Stimulated activated CD8-positive, alpha-beta memory T cell treated with anti-CD3 and anti-CD28 coated beads, Interleukin-4, amount 100 ng/mL, for 1 hour (primary cell): ENCODE data around the gene CYTH2.
A peak's percentile ranks its signal among the peaks of the same experiment; 100 is the strongest.
"Not testable (repeated sequence)": the region's sequence is repeated elsewhere in the genome, so short reads cannot be mapped to it uniquely, and the experiment has no call there.

Source experiments
- DNase-seq, 2 donors: peaks; one replicate each; pipeline ENCODE4 v3.0.0-alpha.2; 2020; ENCODE audit warnings: low read depth in 2 of 2, low spot score in 1 of 2

The CYTH2 gene

GRCh38 chr19:48477067-48477685, 8.0 kb downstream of the CYTH2 start:
- no peak for DNase-seq

- DNase-seq = no peak
Observed at GRCh38 chr19:48477698-48478338, 8.6 kb downstream of the CYTH2 start.

- DNase-seq = no peak
Observed at GRCh38 chr19:48478339-48479256, 9.4 kb downstream of the CYTH2 start.

GRCh38 chr19:48479686-48480085, 10.5 kb downstream of the CYTH2 start:
- no peak for DNase-seq

DNA sequence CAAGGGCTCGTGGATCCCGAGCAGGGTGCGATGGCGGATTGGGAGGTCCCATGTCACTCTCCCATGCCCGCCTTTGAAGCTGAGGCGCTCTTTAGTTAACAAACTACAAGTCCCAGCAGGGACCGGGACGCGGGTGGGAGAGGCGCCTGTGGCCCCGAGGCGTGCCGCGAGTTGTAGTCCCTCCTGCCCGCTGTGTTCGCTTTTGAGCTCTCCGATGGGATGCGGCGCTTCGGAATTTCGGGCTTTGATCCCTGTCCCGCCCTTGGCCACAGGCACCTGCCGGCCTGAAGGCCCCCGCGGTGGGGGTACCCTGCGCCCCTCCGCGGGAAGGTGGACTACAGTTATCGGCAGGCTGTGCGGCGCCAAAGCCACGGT, 11.0 kb downstream of the CYTH2 start:
- no peak for DNase-seq

GRCh38 chr19:48480558-48481500, 11.7 kb downstream of the CYTH2 start:
- DNase-seq = peak in 1 of 2 donors; percentile 23

- DNase-seq = no peak
Observed at GRCh38 chr19:48481846-48482639, 12.9 kb downstream of the CYTH2 start.

- DNase-seq = no peak
Observed at GRCh38 chr19:48483301-48483700, 14.1 kb downstream of the CYTH2 start.

DNA sequence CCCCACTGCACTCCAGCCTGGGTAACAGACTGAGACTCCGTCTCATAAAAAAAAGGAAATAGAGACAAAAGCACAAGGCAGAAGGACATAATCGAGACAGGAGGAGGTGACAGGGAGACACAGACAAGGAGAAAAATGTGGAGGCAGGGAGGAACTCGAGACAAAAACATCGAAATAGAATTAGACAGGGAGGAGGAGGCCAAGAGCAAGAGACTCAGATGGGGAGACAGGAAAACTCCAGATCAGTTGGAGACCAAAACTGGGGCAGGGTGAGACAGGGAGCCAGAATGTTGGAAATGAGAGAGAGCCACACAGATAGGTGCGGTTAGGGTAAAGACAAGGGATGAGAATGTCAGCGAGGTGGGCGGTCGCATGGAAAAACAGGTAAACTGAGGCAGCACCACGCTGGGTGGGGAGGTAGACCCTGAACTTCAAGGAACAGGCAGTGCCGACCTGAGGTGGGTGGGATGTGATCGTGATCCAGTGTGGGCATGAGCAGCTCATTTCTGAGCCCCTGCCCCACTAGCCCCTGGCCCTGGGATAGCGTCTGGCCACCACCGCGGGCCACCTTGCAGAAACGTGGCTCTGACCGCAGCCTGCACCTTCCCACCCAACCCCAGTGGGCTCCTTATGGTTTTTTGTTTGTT, 15.2 kb downstream of the CYTH2 start:
- no peak for DNase-seq

GRCh38 chr19:48484931-48485612, 15.9 kb downstream of the CYTH2 start:
- DNase-seq = no peak

DNA sequence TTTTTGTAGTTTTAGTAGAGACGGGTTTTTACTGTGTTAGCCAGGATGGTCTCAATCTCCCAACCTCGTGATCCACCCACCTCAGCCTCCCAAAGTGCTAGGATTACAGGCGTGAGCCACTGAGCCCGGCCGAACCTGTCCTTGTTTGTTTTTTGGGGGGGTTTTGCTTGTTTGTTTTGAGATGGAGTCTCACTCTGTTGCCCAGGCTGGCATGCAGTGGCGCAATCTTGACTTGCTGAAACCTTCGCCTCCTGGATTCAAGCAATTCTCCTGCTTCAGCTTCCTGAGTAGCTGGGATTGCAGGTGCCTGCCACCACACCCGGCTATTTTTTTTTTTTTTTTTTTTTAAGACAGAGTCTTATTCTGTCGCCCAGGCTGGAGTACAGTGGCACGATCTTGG, 17.5 kb downstream of the CYTH2 start:
- not testable (repeated sequence) for DNase-seq

- DNase-seq = no peak
Observed at GRCh38 chr19:48487544-48487943, 18.4 kb downstream of the CYTH2 start.

DNA sequence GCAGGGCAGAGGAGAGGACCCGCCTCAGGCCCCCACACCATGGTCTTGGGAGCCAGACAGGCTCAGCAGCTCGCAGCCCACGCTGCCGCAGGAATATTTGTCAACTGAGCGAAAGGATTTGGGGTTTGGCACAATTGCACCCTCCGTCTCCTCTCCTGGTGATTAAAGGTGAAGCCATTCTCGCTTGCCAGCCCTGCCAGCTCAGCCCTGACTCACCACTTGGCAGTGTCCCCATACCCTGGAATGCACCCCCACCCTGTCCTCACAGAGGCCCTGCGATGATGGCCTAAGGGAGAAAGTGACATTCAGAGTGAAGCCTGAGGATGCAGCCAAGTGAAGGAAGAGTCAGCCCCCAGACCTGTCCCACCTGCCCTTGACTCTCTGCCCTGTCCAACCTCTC, 18.8 kb downstream of the CYTH2 start:
- no peak for DNase-seq

DNA sequence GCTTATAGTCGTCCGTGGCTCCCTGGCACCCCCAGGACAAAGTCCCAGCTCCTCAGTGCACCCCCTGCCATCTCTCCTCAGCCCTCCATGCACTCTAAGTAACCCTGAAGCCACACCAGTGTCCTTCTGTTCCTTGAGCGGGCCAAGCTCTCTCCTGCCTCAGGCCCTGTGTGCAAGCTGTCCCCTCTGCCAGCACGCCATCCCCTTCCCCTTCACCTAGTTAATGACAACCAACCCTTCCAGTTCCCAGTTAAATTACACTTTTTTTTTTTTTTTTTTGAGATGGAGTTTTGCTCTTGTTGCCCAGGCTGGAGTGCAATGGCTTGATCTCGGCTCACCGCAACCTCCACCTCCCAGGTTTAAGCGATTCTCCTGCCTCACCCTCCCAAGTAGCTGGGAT, 19.3 kb downstream of the CYTH2 start:
- not testable (repeated sequence) for DNase-seq

GRCh38 chr19:48489608-48490216, 20.5 kb downstream of the CYTH2 start:
- DNase-seq = peak; percentile 50 to 61

DNA sequence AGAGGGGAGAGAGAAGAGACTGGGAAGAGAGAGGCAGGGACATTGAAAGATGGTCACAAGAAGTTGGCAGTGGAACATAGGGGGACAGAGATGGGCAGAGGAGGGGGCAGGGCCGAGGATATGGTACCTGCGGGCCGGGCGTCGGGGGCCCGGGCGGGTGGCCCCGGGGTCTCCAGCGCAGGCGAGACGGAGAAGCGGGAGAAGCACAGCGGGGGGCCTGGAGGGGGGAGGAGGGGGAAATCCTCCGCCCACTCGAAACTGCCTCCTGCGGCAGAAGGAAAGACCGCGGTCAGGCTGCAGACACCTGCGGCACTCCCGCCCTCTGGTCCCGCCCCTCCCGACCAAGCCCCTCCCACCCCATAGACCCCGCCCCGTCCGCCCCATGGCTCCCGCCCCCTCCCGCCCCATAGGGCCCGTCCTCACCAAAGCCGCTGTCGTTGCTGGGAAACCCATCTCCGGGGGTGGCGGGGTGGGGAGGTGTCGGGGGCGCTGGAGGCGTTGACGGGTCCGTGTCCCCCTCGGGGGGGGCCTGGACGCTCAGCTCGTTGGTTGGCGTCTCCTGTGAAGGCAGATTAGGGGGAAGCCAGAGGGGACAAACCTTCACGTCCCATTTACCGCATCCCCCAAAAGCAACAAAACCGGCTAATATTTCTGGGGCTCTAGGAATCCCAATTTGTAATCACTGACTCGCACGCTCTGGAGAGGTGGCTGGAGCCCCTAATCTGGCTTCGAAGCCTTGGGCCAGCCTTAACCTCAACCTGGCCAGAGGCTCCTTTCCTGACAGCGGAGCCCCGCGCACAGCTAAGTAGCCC, 22.0 kb downstream of the CYTH2 start:
- peak in 1 of 2 donors; percentile 37 for DNase-seq

GRCh38 chr19:48491793-48492123, 22.6 kb downstream of the CYTH2 start:
- DNase-seq = no peak
